Ovary (tissue), 9 donors: Measurements from ENCODE around the gene PPP1R1B. TPM values are rescaled to one million over a fixed set of nuclear protein-coding genes. Genes with fewer than 3 reads are reported as not detected.

Experiments used
- DNase-seq, 5 donors: peaks; one replicate each; pipeline ENCODE4 v3.0.0-alpha.2; 2019 to 2020
- H3K27ac ChIP-seq, 2 donors: fragments of 200-600 bp; one replicate each; pipeline versions ENCODE4 v1.5.1 to v1.8.0; 2019 to 2022
- H3K27me3 ChIP-seq: fragments of 200-600 bp; one replicate; pipeline ENCODE4 v1.8.0; 2022
- H3K36me3 ChIP-seq: fragments of 200-600 bp; sonication (generic); one replicate; pipeline ENCODE4 v1.5.1; 2019
- H3K4me1 ChIP-seq: one replicate; pipeline ENCODE4 v1.8.1; 2013; ENCODE audit warnings: mild to moderate bottlenecking, moderate library complexity; ENCODE audit not compliant: insufficient read depth
- H3K4me3 ChIP-seq: fragments of 200-600 bp; sonication (generic); one replicate; pipeline ENCODE4 v1.5.1; 2017
- H3K9me3 ChIP-seq, 2 donors: fragments of 200-600 bp in 1 of 2; sonication (generic) in 1 of 2; one replicate each; pipeline versions ENCODE4 v1.5.1 to v1.8.1; 2013 to 2019; ENCODE audit warnings: mild to moderate bottlenecking in 1 of 2, moderate library complexity in 1 of 2
- EP300 ChIP-seq: sonication (generic); formaldehyde crosslinking; IDR thresholded peaks from one replicate; pipeline ENCODE4 v1.6.1; 2017; ENCODE audit warnings: antibody characterized with exemption
- POLR2A ChIP-seq: fragments of 450-650 bp; IDR thresholded peaks from one replicate; pipeline ENCODE4 v1.6.1; 2017; ENCODE audit warnings: antibody characterized with exemption, mild to moderate bottlenecking, moderate library complexity
- WGBS, 3 donors: extraction: QIAGEN DNeasy Blood & Tissue Kit in 1 of 3; methylation state at CpG; one replicate each; pipeline versions ENCODE4 v1.1.5 to v1.1.7; 2013 to 2017; 5-methylcytosine and 5-hydroxymethylcytosine counted together
- intact Hi-C, 4 donors: fragments of 100-400 bp; cut with DNase I; formaldehyde crosslinking; loops; one replicate each; pipeline versions ENCODE4 v1.11.0 to v1.15.1; 2022 to 2023
- polyA plus RNA-seq, 2 donors: library from polyadenylated mRNA; stranded (reverse); fragments of 200-250 nt in 1 of 2; fragments of 350-450 nt in 1 of 2; fragmentation: Illumina TruSeq in 1 of 2; extraction: RNeasy Lipid Tissue Mini Kit (QIAGEN cat#74804) in 1 of 2; gene quantifications; one replicate each; pipeline ENCODE4 v1.2.3, GENCODE V29; 2013 to 2014
- total RNA-seq, 7 donors: library from RNA; depleted of rRNA in 2 of 7; stranded (reverse); fragments of >200 nt in 2 of 7; fragmentation: NEBNext Ultra II Directional in 3 of 7; extraction: Animal tissue kit (Norgen Biotek cat#: 25700) in 3 of 7; gene quantifications; one replicate each; pipeline versions ENCODE4 v1.1.0 to v1.2.4, GENCODE V29; 2016 to 2023
- TF ChIP-seq, protein P1 (sequence below), 3 donors: fragments of 450-650 bp in 2 of 3; fragments of 200-600 bp in 1 of 3; IDR thresholded peaks; one replicate each; pipeline versions ENCODE4 v1.5.1 to v1.8.0; 2016 to 2022; ENCODE audit warnings: antibody characterized with exemption in 3 of 3, mild to moderate bottlenecking in 1 of 3
- donor health status: DM: no; HTN: no; CAD: no; lungs with moderate emphysema.
- donor health status: DM: no; HTN: no; CAD: no.
- donor health status: Bipolar disorder and iron deficiency.
- donor health status: DM: yes; HTN: yes; CAD: no.
- donor health status: DM: no; HTN: no; CAD: no.
- donor health status: DM: yes; HTN: yes; CAD: no.

PPP1R1B gene
- total and polyA plus RNA-seq, 9 donors, result 0.43 to 23.0 (median 10.1) TPM

DNA sequence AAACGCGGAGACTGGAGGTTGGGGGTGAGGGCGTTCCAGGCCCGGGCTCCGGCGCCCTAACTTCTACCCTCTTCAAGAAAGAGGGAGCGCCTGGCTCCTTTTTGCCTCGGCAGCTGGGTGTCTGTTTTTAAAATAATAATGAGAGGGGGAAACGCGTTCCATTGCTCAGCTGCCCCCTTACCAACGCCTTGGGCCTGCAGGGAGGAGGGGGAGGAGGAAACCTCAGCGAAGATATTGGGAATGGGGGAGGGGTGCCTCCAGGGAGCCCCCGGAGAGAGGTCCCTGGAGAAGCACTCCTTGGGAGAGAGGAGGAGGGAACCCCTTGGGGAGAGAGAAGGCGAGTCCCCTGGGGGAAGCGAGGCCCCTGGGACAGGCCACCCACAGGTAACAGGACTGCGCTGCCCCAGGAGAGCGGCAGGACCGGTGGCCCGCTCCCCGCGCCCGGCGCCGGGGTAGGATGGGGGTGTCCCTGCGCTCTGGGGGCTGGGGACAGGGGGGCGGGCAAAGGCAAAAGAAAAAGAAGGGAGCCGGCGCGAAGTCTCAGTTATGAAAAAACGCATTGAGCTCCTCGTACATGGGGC is 21.8 kb upstream of the PPP1R1B start:
- DNase-seq, result no peak
- no peaks in the 10 kb centered on the region for H3K9me3 ChIP-seq
- H3K27me3 ChIP-seq, result peaks cover 2% of the 10 kb centered on the region
- no peak overlapping the region for H3K27ac ChIP-seq
- peaks cover 5% of the 10 kb centered on the region for H3K4me1 ChIP-seq
- intact Hi-C loops, result no loop called here
- H3K36me3 ChIP-seq, result no peaks in the 10 kb centered on the region
- 2 to 4% (median 4%) methylated on average over 30 to 31 of the region's 31 CpGs for WGBS, 3 donors
- H3K4me3 ChIP-seq, result no peak overlapping the region
- TF ChIP-seq, protein P1, sequence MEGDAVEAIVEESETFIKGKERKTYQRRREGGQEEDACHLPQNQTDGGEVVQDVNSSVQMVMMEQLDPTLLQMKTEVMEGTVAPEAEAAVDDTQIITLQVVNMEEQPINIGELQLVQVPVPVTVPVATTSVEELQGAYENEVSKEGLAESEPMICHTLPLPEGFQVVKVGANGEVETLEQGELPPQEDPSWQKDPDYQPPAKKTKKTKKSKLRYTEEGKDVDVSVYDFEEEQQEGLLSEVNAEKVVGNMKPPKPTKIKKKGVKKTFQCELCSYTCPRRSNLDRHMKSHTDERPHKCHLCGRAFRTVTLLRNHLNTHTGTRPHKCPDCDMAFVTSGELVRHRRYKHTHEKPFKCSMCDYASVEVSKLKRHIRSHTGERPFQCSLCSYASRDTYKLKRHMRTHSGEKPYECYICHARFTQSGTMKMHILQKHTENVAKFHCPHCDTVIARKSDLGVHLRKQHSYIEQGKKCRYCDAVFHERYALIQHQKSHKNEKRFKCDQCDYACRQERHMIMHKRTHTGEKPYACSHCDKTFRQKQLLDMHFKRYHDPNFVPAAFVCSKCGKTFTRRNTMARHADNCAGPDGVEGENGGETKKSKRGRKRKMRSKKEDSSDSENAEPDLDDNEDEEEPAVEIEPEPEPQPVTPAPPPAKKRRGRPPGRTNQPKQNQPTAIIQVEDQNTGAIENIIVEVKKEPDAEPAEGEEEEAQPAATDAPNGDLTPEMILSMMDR (IDR thresholded peaks at IDR 0.05), result no peak
- TF ChIP-seq POLR2A (no peak), EP300 (no peak)

DNA sequence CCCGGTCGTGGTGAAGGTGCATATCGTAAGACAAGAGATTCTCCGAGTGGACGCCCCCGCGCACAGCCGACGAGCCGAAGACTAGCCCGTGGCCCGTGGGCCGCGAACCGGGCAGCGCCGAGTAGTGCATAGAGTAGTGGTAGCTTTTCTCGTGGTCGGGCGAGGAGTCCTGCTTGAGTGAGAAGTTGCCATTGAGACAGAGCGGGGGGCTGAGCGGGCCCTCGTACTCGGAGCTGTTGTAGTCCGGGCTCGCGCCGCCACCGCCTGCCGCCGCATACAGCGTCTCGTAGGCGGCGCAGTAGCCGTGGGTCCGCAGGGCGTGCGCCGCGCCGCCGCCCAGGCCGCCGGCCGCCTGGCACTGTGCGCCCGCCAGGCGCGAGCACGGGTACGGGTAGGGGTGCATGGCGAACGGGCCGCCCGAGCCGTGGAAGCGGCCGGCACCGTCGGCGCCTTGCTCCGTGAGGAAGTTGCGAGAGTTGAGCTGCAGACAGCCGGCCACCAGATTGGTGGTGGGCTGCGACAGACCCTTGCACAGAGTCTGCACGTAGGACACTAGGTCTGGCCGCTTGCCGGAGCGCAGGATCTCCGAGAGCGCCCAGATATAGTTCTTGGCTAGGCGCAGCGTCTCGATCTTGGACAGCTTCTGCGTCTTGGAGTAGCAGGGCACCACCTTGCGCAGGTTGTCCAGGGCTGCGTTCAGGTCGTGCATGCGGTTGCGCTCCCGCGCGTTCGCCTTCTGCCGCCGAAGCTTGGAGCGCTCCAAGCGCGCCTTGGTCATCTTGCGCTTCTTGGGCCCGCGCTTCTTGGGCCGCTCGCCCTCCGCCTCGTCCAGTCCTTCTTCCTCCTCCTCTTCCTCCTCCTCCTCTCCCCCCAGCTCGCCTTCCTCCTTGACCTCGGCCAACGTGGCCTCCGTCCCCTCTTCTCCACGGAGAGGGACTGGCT is 21.0 kb upstream of the PPP1R1B start:
- 1 to 2% (median 1%) methylated on average over 83 to 102 of the region's 102 CpGs for WGBS, 3 donors
- Histone ChIP-seq H3K27ac (no peak overlapping the region), H3K36me3 (no peaks in the 10 kb centered on the region), H3K4me3 (no peak overlapping the region), H3K27me3 (peaks cover 2% of the 10 kb centered on the region), H3K9me3 (no peaks in the 10 kb centered on the region), H3K4me1 (peaks cover 5% of the 10 kb centered on the region)
- TF ChIP-seq POLR2A (no peak), EP300 (no peak)
- TF ChIP-seq, protein P1 (IDR thresholded peaks at IDR 0.05), result no peak
- intact Hi-C loops, result no loop called here
- no peak for DNase-seq

DNA sequence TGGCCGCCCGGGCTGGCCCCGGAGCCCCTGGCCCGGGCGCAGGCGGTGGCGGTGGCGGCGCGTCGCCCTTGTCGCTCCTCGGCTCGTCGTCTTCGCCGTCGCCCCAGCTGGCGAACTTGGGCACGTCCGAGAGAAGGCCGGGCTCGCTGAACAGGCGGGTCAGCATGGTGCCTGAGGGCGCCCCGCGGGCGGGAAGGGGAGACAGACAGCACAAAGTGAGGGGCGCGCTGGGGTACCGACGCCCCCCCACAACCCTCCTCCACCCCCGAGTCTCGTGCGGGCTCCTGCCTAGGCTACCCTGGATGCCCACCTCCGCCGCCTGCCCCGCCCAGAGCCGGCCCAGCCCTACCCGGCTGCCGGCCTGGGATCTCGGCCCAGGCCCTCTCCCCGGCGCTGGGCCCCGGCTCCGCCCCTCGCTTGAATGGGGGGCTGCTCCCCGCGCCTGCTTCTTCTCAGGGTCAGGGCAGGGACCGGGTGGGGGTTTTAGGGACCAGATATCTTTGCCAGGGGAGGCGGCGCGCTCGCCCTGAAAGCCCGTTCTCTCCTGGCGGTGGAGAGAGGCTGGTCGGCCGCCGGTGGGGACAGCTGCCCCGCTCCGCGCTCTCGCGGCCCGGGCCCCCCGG is 20.2 kb upstream of the PPP1R1B start:
- H3K27me3 ChIP-seq, result peaks cover 2% of the 10 kb centered on the region
- H3K4me3 ChIP-seq, result no peak overlapping the region
- 0 to 1% (median 0%) methylated on average over 34 to 66 of the region's 66 CpGs for WGBS, 3 donors
- H3K9me3 ChIP-seq, result no peaks in the 10 kb centered on the region
- intact Hi-C loops, result no loop called here
- peaks cover 5% of the 10 kb centered on the region for H3K4me1 ChIP-seq
- H3K27ac ChIP-seq, result no peak overlapping the region
- no peak for DNase-seq
- H3K36me3 ChIP-seq, result no peaks in the 10 kb centered on the region
- TF ChIP-seq, protein P1 (IDR thresholded peaks at IDR 0.05), result no peak
- TF ChIP-seq EP300, result no peak
- TF ChIP-seq POLR2A, result no peak

DNA sequence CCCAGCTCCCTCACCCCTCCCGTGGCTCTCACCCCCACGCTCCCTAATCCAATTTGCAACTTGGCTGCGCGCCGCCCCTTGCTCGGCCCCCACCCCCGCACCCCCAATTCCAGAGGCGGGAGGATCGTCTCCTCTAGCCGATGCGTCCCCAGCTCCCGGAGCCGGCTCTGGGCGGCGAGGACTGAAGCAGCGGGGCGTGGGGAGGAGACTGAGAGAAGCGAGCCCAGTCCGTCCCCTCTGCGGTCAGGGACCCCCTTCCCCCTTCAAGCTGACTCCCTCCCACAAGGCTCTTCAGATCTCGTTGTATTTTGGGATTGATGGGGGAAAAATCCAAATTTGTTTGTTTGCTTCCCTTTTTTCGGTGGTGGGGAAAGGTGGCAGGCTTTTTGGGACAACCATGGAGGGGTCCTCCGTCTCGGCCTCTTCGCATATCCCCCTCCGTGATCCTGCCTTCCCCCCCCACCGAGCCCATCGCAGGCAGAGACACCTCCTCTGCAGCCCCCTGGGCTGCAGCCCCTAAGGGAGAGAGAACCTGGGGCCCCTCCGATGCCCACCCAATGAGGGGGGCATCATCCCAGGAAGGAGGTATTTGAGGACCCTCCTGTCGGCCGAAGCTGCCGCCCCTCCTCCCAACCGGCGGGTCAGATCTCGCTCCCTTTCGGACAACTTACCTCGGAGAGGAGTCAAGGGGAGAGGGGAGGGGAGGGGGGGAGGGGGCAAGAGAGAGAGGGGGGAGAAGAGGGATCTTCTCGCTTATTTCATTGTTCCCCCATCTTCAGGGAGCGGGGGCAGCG is 19.5 kb upstream of the PPP1R1B start:
- Histone ChIP-seq H3K27ac (no peak overlapping the region), H3K4me1 (peaks cover 5% of the 10 kb centered on the region), H3K27me3 (peaks cover 2% of the 10 kb centered on the region), H3K36me3 (no peaks in the 10 kb centered on the region), H3K9me3 (no peaks in the 10 kb centered on the region), H3K4me3 (no peak overlapping the region)
- no peak for DNase-seq
- no peak for TF ChIP-seq EP300
- TF ChIP-seq, protein P1 (IDR thresholded peaks at IDR 0.05), result no peak
- no peak for TF ChIP-seq POLR2A
- intact Hi-C loops, result no loop called here
- WGBS, 3 donors, result 1 to 3% (median 2%) methylated on average over 36 to 39 of the region's 40 CpGs
